ENCODE data around the gene PRMT2.

DNA sequence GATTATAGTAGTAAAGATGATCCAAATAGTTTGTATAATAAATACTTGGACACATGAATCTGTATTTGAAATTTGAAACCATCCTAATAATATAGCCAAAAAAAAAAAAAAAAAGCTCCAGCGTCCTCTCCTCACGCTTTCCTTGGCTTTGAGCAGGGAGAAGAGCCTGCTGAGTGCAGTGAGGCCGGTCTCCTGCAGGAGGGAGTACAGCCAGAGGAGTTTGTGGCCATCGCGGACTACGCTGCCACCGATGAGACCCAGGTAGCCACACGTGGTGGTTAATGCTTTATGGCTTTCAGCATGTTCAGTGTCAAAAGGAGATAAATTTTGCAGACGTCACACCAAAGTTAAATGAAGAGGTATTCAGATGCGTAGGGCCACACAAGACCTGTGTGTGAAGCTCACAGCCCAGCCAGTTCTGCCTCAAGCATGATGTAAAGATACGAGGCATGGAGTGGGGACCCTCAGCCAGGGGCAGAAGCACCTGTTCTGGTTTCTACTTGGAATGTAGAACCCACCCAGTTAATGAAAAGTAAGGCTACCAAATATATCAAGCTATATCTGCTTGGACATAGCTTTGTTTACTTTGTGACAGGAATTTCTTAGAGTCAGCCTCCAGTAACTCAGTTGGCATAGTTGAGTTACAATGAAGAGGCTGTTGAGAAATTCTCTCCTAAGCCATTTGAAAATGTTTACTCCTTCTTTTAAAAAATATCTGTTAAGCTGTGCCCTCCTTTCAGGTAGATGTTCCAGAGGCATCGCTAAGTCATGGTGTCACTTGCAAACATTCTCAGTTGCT is 8.1 kb downstream of the PRMT2 start:
- TF ChIP-seq CTCF (IDR thresholded peaks at IDR 0.05; ENCODE audit: insufficient read depth, low read length): no peak
- no peak for TF ChIP-seq GABPA (IDR thresholded peaks at IDR 0.05; ENCODE audit: low read depth)
- TF ChIP-seq POLR2AphosphoS5 (IDR thresholded peaks at IDR 0.05; ENCODE audit: low read depth): no peak
